ENCODE data around the gene SHMT1.
"Not testable (repeated sequence)": the region's sequence is repeated elsewhere in the genome, so short reads cannot be mapped to it uniquely, and the experiment has no call there.

Gene SHMT1

DNA sequence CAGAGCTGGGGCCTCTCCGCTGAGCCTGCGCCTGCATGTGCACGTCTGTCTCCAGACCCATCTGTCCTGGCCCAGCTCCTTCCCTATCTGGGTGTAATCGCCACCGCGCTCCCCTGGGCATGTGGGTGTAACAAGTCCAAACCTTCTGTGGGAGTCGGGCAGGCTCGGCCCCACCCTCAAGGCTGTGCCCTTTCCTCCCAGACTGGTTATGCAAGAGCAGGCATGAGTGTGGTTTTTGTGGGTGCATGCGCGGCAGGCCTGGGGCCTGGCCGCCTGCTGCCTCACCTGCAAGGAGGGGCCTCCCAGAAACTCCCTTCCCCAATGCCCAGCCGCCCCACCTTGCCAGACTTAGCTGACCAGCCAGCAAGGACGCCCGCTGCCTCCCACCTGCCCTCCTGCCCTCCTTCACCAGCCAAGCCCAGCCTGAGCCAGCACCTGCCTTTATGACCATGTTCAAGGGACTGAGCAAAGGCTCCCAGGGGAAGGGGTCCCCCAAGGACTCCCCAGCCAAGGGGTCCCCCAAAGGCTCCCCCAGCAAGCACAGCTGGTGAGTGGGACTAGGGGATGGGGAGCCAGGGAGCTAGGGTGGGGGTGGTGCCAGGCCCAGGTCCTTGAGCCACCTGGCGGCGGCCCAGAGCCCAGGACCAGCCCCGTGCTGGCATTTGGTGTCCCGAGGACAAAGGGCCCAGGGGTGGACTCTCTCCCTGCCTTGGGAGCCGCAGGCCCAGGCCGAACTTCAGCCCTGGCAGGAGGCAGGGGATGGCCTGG is 14.3 kb upstream of the SHMT1 start, which contains the start of gene EVPLL:
EVPLL (plus strand) TSS at position 342 of the 768 bp plus-strand sequence. CDS start 3,160 bp downstream, outside the sequence.
- no peak for DNase-seq

DNA sequence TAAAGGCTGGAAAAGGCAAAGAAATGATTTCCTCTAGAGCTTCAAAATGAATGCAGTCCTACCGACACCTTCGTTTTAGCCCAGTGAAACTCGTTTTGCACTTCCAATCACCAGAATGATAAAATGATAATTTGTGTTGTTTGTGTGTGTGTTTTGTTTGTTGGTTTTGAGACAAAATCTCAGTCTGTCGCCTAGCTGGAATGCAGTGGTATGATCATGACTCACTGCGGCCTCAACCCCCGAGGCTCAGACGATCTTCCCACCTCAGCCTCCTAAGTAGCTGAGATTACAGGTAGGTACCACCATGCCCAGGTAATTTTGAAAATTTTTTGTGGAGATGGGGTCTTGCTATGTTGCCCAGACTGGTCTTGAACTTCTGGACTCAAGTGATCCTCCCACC is 10.9 kb upstream of the SHMT1 start:
- no peak for DNase-seq

GRCh38 chr17:18373181-18373580 is 9.8 kb upstream of the SHMT1 start:
- not testable (repeated sequence) for DNase-seq

DNA sequence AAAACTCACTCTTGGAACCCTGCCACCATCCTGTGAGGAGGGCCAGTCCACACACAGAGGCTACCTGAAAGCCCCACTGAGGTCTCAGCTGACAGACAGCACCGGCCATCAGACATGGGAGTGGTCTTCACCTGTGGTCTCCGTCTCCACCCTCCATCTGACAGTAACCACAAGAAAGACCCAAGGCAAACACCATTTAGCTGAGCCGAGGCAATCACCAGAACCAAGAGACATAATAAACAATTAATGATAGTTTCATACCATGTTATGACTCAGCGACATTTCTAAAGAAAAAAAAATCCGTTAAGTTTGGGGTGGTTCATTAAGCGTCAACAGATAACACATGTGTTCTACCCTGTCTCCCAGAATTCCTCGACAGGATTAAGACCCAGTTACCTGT is 8.1 kb upstream of the SHMT1 start:
- DNase-seq, result no peak

DNA sequence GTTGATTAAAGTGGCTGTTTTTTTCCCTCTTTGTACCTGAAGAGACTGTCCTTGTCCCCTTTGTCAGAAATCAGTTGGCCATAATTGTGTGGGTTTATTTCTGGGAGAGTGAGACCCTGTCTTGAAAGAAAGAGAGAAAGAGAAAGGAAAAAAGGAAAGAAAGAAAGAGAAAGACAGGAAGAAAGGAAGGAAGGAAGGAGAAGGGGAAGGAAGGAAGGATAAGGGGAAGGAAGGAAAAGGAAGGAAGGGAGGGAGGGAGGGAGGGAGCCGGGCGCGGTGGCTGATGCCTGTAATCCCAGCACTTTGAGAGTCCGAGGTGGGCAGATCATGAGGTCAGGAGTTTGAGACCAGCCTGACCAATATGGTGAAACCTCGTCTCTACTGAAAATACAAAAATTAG is 7.4 kb upstream of the SHMT1 start:
- no peak for DNase-seq

DNA sequence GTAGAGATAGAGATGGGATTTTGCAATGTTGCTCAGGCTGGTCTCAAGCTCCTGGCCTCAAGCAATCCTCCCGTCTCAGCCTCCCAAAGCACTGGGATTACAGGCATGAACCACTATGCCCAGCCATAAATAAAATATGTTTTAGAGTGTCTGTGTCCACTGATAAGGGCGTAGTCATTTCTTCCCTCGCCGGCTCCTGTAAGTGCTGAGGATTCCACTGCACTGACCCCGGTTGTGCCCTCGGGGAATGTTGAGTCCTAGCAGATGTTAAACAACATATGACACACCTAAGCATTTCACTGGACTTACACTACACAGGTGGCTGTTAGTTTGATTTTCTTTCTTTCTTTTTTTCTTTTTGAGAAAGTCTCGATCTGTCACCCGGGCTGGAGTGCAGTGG is 5.6 kb upstream of the SHMT1 start:
- no peak for DNase-seq

DNA sequence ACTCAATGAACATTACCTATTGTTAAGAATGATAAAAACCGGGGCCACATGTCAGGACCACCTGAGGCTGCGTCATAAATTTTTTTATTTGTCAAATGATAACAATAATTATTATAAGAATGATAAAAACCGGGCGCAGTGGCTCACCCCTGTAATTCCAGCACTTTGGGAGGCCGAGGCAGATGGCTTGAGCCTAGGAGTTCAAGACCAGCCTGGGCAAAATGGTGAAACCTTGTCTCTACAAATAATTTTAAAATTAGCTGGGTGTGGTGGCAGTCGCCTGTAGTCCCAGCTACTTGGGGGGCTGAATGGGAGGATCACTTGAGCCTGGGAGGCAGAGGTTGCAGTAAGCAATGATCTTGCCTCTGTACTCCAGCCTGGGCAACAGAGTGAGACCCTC is 816 bp upstream of the SHMT1 start:
- DNase-seq, result no peak

GRCh38 chr17:18362698-18363100 is 651 bp downstream of the SHMT1 start:
- DNase-seq, result no peak

- no peak for DNase-seq
These were observed 1.3 kb downstream of the SHMT1 start for GRCh38 chr17:18361837-18362697.

- DNase-seq, result no peak
These were observed 2.8 kb downstream of the SHMT1 start for GRCh38 chr17:18360518-18360917.

DNA sequence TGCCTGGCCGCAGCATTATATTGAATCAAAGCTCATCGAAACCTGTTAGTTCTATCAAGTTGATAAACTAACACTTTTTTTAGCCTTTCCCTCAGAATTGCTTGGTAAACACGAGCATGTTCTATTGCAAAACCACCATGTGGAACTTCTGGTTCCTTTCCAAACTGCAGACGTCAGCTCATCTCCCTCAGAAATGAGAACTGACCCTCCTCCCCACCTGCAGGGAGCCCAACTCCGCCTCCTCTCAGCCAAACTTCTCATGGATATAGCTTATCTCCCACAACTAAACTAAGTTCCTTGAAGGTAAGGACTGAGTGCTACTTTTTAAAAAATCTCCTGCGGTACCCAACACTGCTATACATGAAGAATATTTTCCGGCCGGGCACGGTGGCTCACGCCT is 6.7 kb downstream of the SHMT1 start:
- DNase-seq, result no peak

DNA sequence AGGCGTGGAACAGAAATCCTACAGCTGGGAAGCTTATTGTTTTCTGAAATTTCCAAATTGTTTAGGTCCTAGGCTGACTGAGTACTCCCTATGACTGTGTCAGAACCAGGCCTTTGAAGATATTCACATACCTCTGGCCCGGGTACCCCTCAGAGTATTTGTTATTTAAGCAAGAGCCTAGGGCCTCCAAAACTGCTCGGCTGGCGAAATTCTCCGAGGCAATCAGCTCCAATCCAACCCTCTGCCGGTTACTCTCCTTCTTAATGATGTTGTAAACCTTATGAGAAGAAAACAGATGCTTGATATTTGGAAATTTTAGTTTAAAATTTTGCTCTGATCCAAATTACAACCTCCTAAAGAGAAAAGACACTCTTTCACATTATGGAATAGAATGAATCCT is 9.8 kb downstream of the SHMT1 start:
- DNase-seq, result no peak

GRCh38 chr17:18344021-18344420 is 19.3 kb downstream of the SHMT1 start:
- no peak for DNase-seq

- DNase-seq, result no peak
These were observed 23.4 kb downstream of the SHMT1 start for GRCh38 chr17:18339933-18340332.

GRCh38 chr17:18338158-18338557 is 25.2 kb downstream of the SHMT1 start:
- DNase-seq, result not testable (repeated sequence)

DNA sequence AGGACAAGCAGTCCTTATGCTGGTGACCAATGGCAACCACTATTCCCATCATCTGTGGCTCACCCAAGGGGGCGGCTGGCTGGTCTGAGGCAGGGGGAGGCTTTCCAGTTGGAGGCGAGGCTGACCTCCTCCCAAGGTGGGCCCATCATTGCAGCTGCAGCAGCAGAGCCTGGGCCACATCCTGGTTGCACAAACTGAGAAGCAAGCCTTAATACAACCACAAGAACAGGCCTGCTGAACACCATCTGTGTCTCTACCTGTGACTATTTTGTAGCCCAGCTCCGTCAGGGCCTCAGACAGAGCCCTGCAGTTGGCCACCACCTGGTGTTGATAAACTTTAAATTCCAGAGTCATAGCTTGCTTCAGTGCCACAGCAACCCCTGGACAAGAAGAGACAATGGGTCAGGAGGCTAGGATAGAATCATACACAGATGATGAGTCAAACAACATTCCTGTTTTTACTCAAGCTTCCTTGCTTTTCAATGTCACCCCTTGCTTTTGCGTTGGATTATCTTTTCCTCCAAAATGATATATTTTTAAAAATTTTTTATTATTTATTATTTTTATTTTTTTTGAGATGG is 30.4 kb downstream of the SHMT1 start:
- no peak for DNase-seq

GRCh38 chr17:18331879-18332278 is 31.5 kb downstream of the SHMT1 start:
- no peak for DNase-seq

DNA sequence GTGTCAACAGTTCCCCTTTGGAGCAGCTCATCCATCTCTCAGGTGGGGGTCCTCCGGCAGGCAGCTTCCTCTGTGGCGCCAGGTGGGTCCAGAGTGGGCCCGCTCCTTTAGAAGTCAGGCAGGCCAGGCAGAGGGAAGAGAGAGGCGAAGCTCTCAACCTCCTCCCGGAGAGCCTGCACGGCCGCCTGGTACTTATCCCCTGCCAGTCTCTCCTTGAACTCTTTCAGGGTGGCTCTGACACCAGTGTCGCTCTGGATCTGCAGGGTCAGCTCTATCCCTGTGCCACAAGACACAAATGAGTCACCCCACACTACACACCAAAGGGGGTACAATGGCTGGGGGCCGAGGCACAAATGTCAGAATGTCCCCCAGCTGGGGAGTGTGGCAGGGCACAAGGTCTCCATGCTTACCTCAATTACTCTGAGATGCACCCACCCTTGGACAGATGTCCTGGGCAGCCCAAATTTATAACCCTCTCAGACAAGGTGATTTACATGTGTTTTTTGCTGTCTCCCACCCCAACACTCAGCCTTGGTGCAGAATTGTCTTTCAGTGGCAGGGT is 34.6 kb downstream of the SHMT1 start:
- no peak for DNase-seq

DNA sequence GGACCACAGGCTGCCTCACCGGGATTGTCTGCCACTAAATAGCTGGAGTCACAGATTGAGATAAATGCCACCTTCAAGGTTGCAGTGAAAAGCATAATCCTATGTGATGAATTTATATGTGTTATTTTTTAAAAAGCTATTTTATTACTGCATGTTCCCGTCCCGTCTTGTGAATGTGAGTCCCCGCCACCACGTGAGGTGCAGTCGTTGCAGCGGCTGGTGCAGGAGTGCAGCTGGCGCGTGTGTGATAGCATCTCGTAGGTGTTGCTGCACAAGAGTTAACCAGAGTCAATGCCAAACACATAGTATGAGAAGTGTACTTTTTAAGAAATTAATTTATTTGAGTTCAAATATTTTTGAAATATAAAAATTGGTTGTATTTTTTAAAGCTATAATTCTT is 35.8 kb downstream of the SHMT1 start:
- DNase-seq, result no peak

GRCh38 chr17:18327093-18327492 is 36.3 kb downstream of the SHMT1 start:
- DNase-seq, result no peak

DNA sequence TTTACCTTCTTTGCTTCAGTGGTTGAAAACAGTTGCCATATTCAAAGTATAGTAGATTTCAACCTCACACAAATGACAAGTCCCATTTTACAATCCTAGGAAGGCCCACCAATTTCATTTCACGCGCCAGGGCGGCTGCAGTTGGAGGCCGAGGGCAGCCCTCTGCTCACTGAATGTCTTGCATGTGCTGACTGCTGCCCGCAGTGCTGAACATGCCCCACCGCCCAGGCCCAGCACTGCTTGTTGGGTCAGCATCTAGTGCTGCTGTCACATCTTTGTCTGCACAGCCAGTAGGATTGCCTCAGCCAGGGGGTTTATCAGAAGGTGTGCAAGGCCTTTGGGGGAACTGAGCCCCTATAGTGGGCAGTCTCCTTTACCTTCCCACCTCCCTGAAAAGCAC is 36.8 kb downstream of the SHMT1 start:
- no peak for DNase-seq

GRCh38 chr17:18326039-18326438 is 37.3 kb downstream of the SHMT1 start:
- DNase-seq, result no peak
